ENCODE measurements around the gene TEX52.
"Not testable (repeated sequence)": the region's sequence is repeated elsewhere in the genome, so short reads cannot be mapped to it uniquely, and the experiment has no call there.

TEX52 gene

DNA sequence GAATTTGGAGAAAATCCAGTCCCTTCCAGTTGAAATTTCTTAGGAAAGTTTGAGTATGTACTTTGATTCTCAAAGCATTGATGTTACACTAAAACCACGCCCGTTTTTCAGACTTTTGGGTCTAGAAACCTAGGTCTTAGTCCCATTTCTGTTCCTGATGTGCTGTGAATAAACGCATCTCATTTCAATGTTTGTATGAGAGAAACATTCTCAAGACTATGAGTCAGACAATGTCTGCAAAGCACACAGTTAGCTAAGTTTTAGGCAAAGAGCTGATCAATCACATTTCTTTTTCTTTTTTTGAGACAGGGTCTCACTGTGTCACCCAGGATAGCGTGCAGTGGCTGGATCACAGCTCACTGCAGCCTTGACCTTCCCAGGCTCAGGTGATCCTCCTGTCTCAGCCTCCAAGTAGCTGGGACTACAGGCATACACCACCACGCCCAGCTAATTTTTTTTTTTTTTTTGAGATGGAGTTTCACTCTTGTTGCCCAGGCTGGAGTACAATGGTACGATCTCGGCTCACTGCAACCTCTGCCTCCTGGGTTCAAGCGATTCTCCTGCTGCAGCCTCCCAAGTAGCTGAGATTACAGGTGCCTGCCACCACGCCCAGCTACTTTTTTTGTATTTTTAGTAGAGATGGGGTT lies 12.3 kb upstream of the TEX52 start:
- not testable (repeated sequence) for H3K9ac ChIP-seq (ENCODE audit: low read depth, low read length, poor library complexity); H3K9me3 ChIP-seq (replicated peaks in 1 of 2; ENCODE audit: control insufficient read depth in 2 of 2, insufficient read depth in 1 of 2, low read depth in 1 of 2, low read length in 2 of 2); H3K27me3 ChIP-seq (ENCODE audit: control insufficient read depth in 3 of 3, insufficient read depth in 3 of 3, low read depth in 1 of 3, low read length in 3 of 3); H3K79me1 ChIP-seq (ENCODE audit: low read depth, low read length); H3K4me2 ChIP-seq (ENCODE audit: insufficient read depth, low read length, poor library complexity, severe bottlenecking); H2BK120ac ChIP-seq (ENCODE audit: low read depth, low read length); H3K4me3 ChIP-seq (ENCODE audit: low read length in 2 of 2); H3K18ac ChIP-seq (ENCODE audit: low read length); H3K27ac ChIP-seq (replicated peaks; ENCODE audit: low read length); H2BK12ac ChIP-seq (ENCODE audit: low read length); H2BK5ac ChIP-seq (ENCODE audit: low read length); H4K91ac ChIP-seq (ENCODE audit: low read depth, low read length, poor library complexity); H3K14ac ChIP-seq (ENCODE audit: low read length); H3K4ac ChIP-seq (ENCODE audit: low read length); H2AK5ac ChIP-seq (ENCODE audit: low read depth, low read length); DNase-seq (ENCODE audit: low spot score); H3K4me1 ChIP-seq (ENCODE audit: control insufficient read depth in 2 of 2, insufficient read depth in 1 of 2, low read depth in 1 of 2, low read length in 2 of 2); H3K23ac ChIP-seq (ENCODE audit: low read depth, low read length, poor library complexity); H2BK15ac ChIP-seq (ENCODE audit: low read length); H4K8ac ChIP-seq (ENCODE audit: low read depth, low read length); H2AFZ ChIP-seq (ENCODE audit: low read length)
- no CpG with 5 or more reads among the region's 9 CpGs for WGBS, 2 donors (ENCODE audit: extremely low coverage in 2 of 2, insufficient read length in 2 of 2, insufficient replicate concordance in 1 of 2)
- peaks cover 54 to 95% of the 10 kb centered on the region in 2 donors for H3K36me3 ChIP-seq (replicated peaks in 1 of 2; ENCODE audit: control insufficient read depth in 2 of 2, insufficient read depth in 2 of 2, low read length in 2 of 2)

DNA sequence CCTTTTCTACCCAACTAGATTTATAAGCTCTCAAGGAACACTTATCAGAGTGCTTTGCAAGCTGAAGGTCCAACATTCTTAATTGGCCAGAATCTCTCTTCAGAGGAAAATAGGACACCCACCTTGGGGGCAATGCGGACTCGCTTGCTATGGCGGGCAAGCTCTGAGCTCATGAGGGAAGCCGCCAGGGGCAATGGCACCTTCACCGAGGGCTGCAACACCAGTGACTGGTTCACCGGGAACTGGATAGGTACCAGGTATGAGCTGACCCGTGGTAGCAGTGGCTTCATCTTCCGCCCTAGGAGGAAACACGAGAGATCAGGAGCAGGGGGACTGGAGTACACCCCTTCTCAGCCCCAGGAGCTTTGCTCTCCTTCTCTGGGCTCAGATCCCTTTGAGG lies 7.4 kb upstream of the TEX52 start:
- no CpG with 5 or more reads among the region's 9 CpGs for WGBS, 2 donors (ENCODE audit: extremely low coverage in 2 of 2, insufficient read length in 2 of 2, insufficient replicate concordance in 1 of 2)
- peaks cover 54 to 96% of the 10 kb centered on the region in 2 donors for H3K36me3 ChIP-seq (replicated peaks in 1 of 2; ENCODE audit: control insufficient read depth in 2 of 2, insufficient read depth in 2 of 2, low read length in 2 of 2)

DNA sequence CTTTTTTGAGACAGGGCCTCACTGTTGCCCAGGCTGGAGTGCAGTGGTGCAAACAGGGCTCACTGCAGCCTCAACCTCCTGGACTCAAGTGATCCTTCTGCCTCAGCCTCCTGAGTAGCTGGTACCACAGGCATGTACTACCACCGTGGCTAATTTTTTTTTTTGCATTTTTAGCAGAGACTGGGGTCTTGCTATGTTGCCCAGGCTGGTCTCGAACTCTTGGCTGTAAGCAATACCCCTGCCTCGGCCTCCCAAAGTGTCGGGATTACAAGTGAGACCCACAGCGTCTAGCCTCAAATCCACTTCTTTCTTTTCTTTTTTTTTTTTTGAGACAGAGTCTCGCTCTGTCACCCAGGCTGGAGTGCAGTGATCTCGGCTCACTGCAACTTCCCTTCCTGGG lies 6.6 kb upstream of the TEX52 start:
- not testable (repeated sequence) for H3K9ac ChIP-seq (ENCODE audit: low read depth, low read length, poor library complexity); H3K14ac ChIP-seq (ENCODE audit: low read length); H2BK120ac ChIP-seq (ENCODE audit: low read depth, low read length); H3K79me1 ChIP-seq (ENCODE audit: low read depth, low read length); H2BK15ac ChIP-seq (ENCODE audit: low read length); H3K4me2 ChIP-seq (ENCODE audit: insufficient read depth, low read length, poor library complexity, severe bottlenecking); H3K4ac ChIP-seq (ENCODE audit: low read length); DNase-seq (ENCODE audit: low spot score); H2AK5ac ChIP-seq (ENCODE audit: low read depth, low read length); H3K9me3 ChIP-seq (replicated peaks in 1 of 2; ENCODE audit: control insufficient read depth in 2 of 2, insufficient read depth in 1 of 2, low read depth in 1 of 2, low read length in 2 of 2); H4K8ac ChIP-seq (ENCODE audit: low read depth, low read length); H3K27me3 ChIP-seq (ENCODE audit: control insufficient read depth in 3 of 3, insufficient read depth in 3 of 3, low read depth in 1 of 3, low read length in 3 of 3); H3K4me1 ChIP-seq (ENCODE audit: control insufficient read depth in 2 of 2, insufficient read depth in 1 of 2, low read depth in 1 of 2, low read length in 2 of 2); H4K91ac ChIP-seq (ENCODE audit: low read depth, low read length, poor library complexity); H2AFZ ChIP-seq (ENCODE audit: low read length); H3K23ac ChIP-seq (ENCODE audit: low read depth, low read length, poor library complexity); H2BK12ac ChIP-seq (ENCODE audit: low read length); H2BK5ac ChIP-seq (ENCODE audit: low read length); H3K4me3 ChIP-seq (ENCODE audit: low read length in 2 of 2); H3K27ac ChIP-seq (replicated peaks; ENCODE audit: low read length); H3K18ac ChIP-seq (ENCODE audit: low read length)
- peaks cover 57 to 96% of the 10 kb centered on the region in 2 donors for H3K36me3 ChIP-seq (replicated peaks in 1 of 2; ENCODE audit: control insufficient read depth in 2 of 2, insufficient read depth in 2 of 2, low read length in 2 of 2)
- no CpG with 5 or more reads among the region's 7 CpGs for WGBS, 2 donors (ENCODE audit: extremely low coverage in 2 of 2, insufficient read length in 2 of 2, insufficient replicate concordance in 1 of 2)

More for the DNA sequence above, 7.4 kb upstream of the TEX52 start:
- Histone ChIP-seq H2AFZ (ENCODE audit: low read length) (no peak overlapping the region), H3K18ac (ENCODE audit: low read length) (no peak overlapping the region), H3K4me3 (ENCODE audit: low read length in 2 of 2) (no peak overlapping the region), H2BK15ac (ENCODE audit: low read length) (no peak overlapping the region), H4K8ac (ENCODE audit: low read depth, low read length) (no peak overlapping the region), H3K4me1 (ENCODE audit: control insufficient read depth in 2 of 2, insufficient read depth in 1 of 2, low read depth in 1 of 2, low read length in 2 of 2) (no peaks in the 10 kb centered on the region), H2BK120ac (ENCODE audit: low read depth, low read length) (no peak overlapping the region), H3K27ac (replicated peaks; ENCODE audit: low read length) (no peak overlapping the region), H3K79me1 (ENCODE audit: low read depth, low read length) (peaks cover 3% of the 10 kb centered on the region), H2AK5ac (ENCODE audit: low read depth, low read length) (no peak overlapping the region), H3K14ac (ENCODE audit: low read length) (no peak overlapping the region), H3K23ac (ENCODE audit: low read depth, low read length, poor library complexity) (no peak overlapping the region), H3K9me3 (replicated peaks in 1 of 2; ENCODE audit: control insufficient read depth in 2 of 2, insufficient read depth in 1 of 2, low read depth in 1 of 2, low read length in 2 of 2) (no peaks in the 10 kb centered on the region), H2BK5ac (ENCODE audit: low read length) (no peak overlapping the region), H3K4ac (ENCODE audit: low read length) (no peak overlapping the region), H2BK12ac (ENCODE audit: low read length) (no peak overlapping the region), H4K91ac (ENCODE audit: low read depth, low read length, poor library complexity) (no peak overlapping the region), H3K4me2 (ENCODE audit: insufficient read depth, low read length, poor library complexity, severe bottlenecking) (no peak overlapping the region), H3K9ac (ENCODE audit: low read depth, low read length, poor library complexity) (no peak overlapping the region), H3K27me3 (ENCODE audit: control insufficient read depth in 3 of 3, insufficient read depth in 3 of 3, low read depth in 1 of 3, low read length in 3 of 3) (no peaks in the 10 kb centered on the region)
- no peak for DNase-seq (ENCODE audit: low spot score)

DNA sequence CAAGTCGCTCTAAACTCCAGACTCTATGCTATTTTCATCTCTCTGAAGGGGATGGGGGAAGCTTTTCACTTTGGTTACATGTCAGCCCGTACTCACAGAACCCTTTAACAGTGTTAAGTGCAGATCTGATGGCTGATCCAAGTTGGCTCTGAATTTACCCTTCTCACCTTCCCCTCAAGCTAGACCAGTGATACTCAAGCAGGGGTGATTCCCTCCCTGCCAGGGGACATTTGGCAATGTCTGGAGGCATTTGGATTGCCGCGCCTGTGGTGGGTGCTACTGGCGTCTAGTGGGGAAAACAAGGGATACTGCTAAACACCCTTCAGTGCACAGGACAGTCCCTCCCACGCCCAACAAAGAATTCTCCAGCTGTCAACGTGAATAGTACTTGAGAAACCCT lies 6.0 kb upstream of the TEX52 start:
- H3K4ac ChIP-seq (ENCODE audit: low read length): no peak overlapping the region
- no peak overlapping the region for H2BK120ac ChIP-seq (ENCODE audit: low read depth, low read length)
- no peak overlapping the region for H2AK5ac ChIP-seq (ENCODE audit: low read depth, low read length)
- H2AFZ ChIP-seq (ENCODE audit: low read length): no peak overlapping the region
- peak overlapping the region; percentile 43 for H4K8ac ChIP-seq (ENCODE audit: low read depth, low read length)
- no peaks in the 10 kb centered on the region for H3K9me3 ChIP-seq (replicated peaks in 1 of 2; ENCODE audit: control insufficient read depth in 2 of 2, insufficient read depth in 1 of 2, low read depth in 1 of 2, low read length in 2 of 2)
- H3K27ac ChIP-seq (replicated peaks; ENCODE audit: low read length): no peak overlapping the region
- peak overlapping the region in 1 of 2 donors; percentile 14 for H3K4me3 ChIP-seq (ENCODE audit: low read length in 2 of 2)
- no peak overlapping the region for H2BK12ac ChIP-seq (ENCODE audit: low read length)
- peaks cover 54 to 96% of the 10 kb centered on the region in 2 donors for H3K36me3 ChIP-seq (replicated peaks in 1 of 2; ENCODE audit: control insufficient read depth in 2 of 2, insufficient read depth in 2 of 2, low read length in 2 of 2)
- no CpG with 5 or more reads among the region's 7 CpGs for WGBS, 2 donors (ENCODE audit: extremely low coverage in 2 of 2, insufficient read length in 2 of 2, insufficient replicate concordance in 1 of 2)
- H3K9ac ChIP-seq (ENCODE audit: low read depth, low read length, poor library complexity): no peak overlapping the region
- peaks cover 3% of the 10 kb centered on the region for H3K79me1 ChIP-seq (ENCODE audit: low read depth, low read length)
- H3K4me1 ChIP-seq (ENCODE audit: control insufficient read depth in 2 of 2, insufficient read depth in 1 of 2, low read depth in 1 of 2, low read length in 2 of 2): no peaks in the 10 kb centered on the region
- no peak overlapping the region for H2BK5ac ChIP-seq (ENCODE audit: low read length)
- no peak overlapping the region for H2BK15ac ChIP-seq (ENCODE audit: low read length)
- no peaks in the 10 kb centered on the region for H3K27me3 ChIP-seq (ENCODE audit: control insufficient read depth in 3 of 3, insufficient read depth in 3 of 3, low read depth in 1 of 3, low read length in 3 of 3)
- DNase-seq (ENCODE audit: low spot score): no peak
- no peak overlapping the region for H3K23ac ChIP-seq (ENCODE audit: low read depth, low read length, poor library complexity)
- H3K18ac ChIP-seq (ENCODE audit: low read length): no peak overlapping the region
- no peak overlapping the region for H3K4me2 ChIP-seq (ENCODE audit: insufficient read depth, low read length, poor library complexity, severe bottlenecking)
- H3K14ac ChIP-seq (ENCODE audit: low read length): no peak overlapping the region
- H4K91ac ChIP-seq (ENCODE audit: low read depth, low read length, poor library complexity): no peak overlapping the region

All from neuronal stem cell (in vitro differentiated cells).